Measurements from ENCODE around the gene SRPK2.

DNA sequence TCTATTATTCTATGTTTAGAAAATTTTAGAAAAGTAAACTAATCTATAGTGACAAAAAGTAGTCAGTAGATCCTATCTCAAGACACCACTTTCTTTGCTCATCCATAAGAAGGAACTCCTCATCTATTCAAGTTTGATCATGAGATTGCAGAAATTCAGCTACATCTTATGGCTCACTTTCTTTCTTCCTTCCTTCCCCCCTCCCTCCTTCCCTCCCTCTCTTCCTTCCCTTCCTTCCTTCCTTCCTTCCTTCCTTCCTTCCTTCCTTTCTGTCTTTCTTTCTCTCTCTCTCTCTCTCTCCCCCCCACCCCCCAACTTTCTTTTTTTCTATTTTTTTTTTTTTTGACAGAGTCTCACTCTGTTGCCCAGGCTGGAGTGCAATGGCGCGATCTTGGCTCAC, 35.3 kb upstream of the SRPK2 start:
- TF ChIP-seq CTCF (IDR thresholded peaks at IDR 0.05) = no peak
- no peak for TF ChIP-seq RFX5 (IDR thresholded peaks at IDR 0.05; ENCODE audit: low read length)
- TF ChIP-seq RAD21 (IDR thresholded peaks at IDR 0.05; ENCODE audit: low read length) = no peak
- no peak for TF ChIP-seq POLR2AphosphoS5 (IDR thresholded peaks at IDR 0.05; ENCODE audit: low read depth, low read length)
- TF ChIP-seq CHD2 (IDR thresholded peaks at IDR 0.05; ENCODE audit: low read length, partially characterized antibody) = no peak
- TF ChIP-seq EP300 (IDR thresholded peaks at IDR 0.05; ENCODE audit: borderline replicate concordance in 1 of 2, low read depth in 1 of 2, low read length in 1 of 2) = no peak
- TF ChIP-seq, protein P1, sequence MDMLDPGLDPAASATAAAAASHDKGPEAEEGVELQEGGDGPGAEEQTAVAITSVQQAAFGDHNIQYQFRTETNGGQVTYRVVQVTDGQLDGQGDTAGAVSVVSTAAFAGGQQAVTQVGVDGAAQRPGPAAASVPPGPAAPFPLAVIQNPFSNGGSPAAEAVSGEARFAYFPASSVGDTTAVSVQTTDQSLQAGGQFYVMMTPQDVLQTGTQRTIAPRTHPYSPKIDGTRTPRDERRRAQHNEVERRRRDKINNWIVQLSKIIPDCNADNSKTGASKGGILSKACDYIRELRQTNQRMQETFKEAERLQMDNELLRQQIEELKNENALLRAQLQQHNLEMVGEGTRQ (IDR thresholded peaks at IDR 0.05; ENCODE audit: borderline replicate concordance, low read depth, low read length) = no peak
- no peak for TF ChIP-seq SIN3A (IDR thresholded peaks at IDR 0.05; ENCODE audit: borderline replicate concordance, low read depth, low read length)
- TF ChIP-seq, protein P2, sequence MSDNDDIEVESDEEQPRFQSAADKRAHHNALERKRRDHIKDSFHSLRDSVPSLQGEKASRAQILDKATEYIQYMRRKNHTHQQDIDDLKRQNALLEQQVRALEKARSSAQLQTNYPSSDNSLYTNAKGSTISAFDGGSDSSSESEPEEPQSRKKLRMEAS (IDR thresholded peaks at IDR 0.05; ENCODE audit: low read depth) = no peak
- no peak for TF ChIP-seq TEAD4 (IDR thresholded peaks at IDR 0.05; ENCODE audit: borderline replicate concordance, insufficient read depth)
- no peak for TF ChIP-seq GATA2 (CRISPR knock-in tag; IDR thresholded peaks at IDR 0.05)
- TF ChIP-seq FOXM1 (IDR thresholded peaks at IDR 0.05; ENCODE audit: low read depth) = no peak
- TF ChIP-seq TCF12 (IDR thresholded peaks at IDR 0.05) = no peak

Data from SK-N-SH (cell line).